HG03175 (cell line): ENCODE data around the gene TMOD4.

Experiments used
- ATAC-seq: cut with Tn5 transposase; IDR thresholded peaks from one replicate; pipeline ENCODE4 v1.9.1; 2021; ENCODE audit warnings: mild to moderate bottlenecking, moderate library complexity; ENCODE audit not compliant: unreplicated experiment

TMOD4 gene

DNA sequence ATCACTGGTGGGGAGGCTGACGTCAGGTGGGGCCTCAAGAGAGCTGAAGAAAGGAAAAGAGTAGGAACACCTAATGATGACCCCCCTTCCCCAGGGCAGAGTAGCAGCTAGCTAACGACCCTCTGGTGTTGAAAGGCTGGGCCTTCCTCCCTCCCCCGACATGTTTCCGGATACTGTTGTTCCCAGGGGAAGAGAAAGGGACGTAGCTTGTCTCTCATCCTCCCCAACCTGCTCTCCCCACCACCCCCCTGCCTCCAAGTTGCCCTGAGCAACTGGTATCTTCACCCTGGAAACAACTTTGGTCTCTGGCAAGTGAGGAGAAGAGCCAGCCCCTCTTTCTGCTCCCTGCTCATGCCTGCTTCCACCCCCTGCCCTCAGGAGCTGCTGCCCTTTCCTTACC is 31.8 kb downstream of the TMOD4 start:
- no peak for ATAC-seq

DNA sequence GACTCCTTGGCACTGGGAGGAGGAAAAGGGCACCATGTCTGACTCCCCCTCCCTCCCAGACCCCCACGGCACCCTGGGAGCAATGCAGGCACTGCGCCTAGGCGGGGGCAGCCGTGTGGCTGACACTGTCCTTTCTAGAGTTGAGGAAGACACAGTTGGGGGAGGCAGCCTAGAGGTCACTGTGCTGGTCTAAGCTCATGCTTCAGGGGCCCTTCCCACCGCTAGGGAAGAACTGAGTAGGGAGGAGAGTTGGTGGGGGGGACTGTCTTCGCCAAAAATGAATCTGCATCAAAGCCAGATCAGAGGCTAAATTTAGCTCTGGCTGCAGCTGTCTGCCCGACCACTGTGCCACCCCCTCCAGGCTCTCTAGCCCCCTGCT is 32.7 kb downstream of the TMOD4 start:
- ATAC-seq, result no peak

DNA sequence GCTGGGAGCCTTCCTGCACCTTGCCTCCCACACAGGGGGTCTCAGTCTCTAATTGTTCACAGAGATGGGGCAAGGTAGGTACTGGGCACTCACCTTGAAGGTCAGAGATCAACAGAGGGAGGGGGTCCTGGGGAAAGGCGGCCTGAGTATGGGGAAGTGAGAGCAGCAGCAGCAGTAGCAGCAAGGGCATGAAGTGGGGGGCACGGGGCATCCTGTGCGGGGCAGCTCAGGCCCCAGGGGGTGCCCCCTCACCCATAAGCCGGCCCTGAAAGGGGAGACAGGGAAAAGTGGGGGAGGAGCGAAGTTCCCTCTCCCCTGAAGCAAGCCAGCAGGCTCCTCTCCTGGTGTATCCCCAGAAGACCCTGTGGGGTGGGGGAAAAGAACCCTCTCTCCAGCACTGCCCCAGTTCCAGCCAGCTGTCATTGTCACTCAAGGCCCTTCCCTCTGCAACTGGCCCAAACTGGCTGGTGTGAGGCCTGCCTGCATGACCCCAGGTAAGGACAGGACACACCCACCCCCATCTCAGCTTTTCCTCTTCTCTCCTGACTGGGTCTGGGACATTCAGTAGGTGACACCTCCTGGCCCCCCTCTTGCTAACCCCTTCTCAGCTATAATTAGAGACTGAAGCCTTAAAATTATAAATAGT is 33.2 kb downstream of the TMOD4 start:
- no peak for ATAC-seq

DNA sequence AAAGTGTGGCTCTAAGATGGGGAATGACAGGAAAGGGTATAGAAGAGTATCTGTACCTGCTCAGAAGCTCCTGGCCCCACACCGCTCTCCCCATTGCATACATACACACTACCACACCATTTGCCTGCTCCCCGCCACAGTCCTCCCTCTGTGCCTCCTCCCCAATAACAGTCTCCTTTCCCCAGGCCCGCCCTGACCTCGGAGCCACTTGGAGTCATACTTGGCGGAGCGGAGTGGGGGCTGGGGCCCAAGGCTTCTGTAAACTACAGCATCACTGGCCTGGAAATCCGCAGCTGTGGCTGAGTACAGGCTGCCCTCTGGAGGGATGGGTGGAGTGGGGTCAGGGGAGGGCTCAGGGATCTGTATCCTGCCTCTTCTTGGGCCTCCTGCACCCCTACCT is 38.0 kb downstream of the TMOD4 start:
- ATAC-seq, result no peak

DNA sequence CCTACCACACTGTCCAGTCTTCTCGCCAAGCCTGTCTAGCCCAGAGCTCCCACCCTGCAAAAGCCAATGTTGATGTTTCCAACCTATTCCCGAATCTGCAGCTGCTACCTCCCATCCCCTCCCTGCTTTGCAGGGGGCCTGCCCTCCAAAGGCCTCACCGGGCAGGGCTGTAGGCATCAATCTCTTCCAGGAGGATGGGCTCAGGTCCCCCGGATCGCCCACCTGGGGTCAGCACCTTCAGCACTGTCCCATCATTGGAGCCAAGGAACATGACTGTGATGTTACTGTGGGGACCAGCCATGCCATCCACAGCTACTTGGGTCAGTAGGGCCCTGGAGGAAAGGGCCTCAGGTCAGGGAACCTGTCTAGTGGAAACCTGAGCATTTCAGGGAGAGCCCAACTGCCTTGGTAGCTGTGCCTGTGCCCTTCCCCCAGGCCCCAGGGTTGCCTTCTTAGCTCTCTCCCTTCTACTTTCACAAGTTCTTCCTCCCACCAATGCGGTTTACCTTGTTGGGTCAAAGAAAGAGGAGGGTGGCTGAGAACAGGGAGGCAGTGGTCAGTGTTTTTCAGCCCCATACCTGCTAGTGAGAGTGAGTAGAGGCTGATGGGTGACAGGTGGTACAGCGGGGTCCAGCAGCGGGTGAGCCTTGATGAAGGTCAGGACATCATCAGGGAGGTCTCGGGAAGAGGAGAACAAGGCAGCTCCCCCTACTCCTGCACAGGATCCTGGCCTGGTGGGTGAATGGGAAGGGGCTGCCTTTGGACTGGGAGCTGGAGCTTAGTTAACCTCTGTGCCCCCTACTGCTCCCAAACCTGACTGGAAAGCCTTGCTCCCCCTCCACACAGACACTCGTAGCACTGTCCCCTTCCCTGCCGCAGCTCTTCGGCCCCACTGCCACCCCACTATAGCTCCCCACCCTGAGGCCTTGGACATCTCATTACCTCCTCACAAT is 40.1 kb downstream of the TMOD4 start:
- no peak for ATAC-seq

DNA sequence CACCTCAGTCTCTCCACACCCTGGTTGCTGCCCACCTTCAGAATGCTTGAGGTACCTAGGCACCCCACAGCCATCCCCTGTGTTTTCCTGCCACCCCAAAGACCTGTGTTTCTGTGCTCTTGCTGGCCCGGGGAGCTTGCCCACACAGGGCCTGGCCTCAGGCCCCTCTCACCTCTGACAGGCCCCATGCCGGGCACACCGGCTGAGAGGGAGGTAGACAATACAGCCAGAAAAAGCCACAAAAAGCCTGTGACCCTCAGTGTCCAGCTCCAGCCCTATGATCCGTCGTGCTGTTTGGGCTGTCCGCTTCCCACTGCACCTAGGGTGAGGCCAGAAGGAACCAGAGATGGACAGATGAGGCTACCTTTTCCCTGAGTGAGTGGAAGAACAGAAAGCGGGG is 40.8 kb downstream of the TMOD4 start:
- no peak for ATAC-seq

DNA sequence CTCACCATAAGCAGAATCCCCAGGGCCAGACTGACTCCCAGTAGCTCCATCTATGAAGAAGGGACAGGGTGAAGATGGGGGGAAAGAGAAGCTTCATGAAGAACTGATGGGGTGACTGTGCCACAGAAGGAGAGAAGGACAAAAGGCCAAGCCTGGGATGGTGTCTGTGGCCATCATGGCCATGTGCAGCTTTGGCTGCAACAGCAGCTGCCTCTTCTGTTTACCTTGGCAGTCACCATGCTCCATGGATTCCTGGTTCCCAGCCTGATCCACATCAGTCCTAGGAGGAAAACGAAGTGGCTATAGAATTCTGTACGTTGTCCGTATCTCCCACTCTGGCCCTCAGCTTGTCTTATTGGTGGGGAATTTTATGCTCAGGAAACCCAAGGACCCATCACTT is 41.4 kb downstream of the TMOD4 start:
- ATAC-seq, result no peak

DNA sequence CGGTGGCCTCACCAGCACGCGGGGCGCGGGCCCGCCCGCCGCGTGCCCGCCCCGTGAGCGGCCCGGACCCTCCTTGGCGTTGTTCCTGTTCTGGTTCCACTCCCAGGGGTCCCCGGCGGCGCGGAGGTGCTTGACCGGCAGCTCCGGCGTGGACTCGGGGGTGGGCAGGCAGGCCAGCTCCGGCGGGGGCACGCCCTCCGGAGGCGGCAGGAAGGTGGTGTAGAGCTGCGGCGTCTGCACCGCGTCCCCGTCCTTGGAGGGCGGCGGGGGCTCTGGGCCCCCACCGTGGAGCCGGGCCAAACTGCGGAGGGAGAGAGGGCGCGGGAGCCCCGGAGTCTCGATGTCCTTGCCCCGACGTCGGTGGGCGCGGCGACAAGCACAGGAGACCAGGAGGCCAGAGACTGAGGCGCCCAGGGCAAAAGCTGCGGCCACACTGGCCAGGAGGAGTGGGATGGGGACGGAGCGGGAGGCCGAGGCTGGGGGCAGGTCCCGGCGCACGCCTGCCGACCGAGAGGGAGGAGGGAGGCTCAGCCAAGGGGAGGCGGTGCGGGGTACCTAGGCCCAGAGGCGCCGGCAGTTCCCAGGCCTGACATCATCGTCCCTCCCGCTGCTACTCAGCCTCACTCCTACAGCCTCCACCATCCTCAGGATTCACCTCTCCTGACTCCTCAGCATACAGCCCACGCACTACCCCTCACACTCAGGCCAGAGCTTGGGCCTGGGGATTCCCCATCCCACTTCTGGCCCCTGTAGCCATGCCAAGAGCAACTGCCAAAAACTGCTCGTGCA is 42.6 kb downstream of the TMOD4 start:
- ATAC-seq, result no peak

DNA sequence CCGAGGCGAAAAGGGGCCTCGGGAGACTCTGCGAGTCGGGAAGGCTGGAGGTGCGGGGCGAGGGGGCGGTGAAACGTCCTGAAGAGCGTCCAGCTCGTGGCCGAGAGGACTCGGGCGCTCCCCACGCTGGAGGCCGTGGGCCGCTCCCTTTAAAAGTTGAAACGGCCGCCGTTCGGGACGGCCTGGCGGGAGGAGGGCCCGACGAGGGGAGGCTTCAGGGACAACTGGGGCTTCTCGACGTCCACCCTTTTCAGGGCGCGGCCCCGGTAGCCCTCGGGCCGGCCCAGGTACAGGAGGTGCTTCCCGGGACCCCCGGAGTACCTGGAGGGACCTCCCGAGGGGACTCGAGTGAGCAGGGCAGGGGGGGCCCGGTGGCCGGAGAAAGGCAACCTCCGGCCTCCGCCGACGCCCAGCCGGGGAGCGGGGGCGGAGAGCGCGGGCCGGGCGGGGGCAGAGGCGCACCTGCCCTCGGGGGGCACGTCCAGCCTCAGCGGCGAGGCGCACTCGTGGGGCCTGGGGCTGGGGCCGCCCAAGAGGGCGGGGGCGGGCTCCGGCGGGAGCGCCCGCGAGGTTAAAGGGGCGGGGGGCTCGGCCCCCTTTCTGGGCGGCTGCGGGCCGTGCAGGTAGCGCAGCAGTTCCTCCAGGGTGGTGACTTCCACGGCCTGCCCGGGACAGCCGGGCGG is 43.3 kb downstream of the TMOD4 start:
- ATAC-seq, result no peak

DNA sequence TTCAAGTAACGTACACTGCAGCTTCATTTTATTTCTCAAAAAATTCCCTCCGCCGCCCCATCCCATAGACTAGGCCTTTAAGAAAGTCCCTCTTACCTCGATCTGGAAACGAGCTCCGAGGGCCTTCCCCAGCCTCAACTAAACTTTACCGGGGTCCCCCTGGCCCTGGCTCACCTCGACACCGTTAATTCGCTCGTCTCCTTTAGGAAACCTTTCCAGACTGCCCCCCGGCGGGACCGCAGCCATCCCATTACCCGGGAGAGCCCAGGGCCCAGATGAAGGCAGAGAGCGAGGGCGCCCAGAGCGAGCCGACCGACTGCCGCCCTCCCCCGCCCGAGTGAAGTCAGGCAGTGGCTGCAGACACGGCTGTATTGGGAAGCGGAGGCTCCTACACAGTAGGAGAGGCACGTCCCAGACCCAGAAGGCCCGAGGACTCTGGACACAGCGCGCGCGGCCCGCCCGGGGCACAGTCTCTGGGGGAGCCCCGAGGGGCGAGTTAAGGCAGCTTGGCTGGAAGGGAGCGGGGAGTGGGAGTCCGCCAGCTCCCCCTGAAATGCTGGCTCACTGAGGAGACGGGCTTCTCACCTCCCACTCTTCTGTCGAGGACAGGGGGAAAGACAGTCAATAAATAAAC is 44.0 kb downstream of the TMOD4 start:
- no peak for ATAC-seq

DNA sequence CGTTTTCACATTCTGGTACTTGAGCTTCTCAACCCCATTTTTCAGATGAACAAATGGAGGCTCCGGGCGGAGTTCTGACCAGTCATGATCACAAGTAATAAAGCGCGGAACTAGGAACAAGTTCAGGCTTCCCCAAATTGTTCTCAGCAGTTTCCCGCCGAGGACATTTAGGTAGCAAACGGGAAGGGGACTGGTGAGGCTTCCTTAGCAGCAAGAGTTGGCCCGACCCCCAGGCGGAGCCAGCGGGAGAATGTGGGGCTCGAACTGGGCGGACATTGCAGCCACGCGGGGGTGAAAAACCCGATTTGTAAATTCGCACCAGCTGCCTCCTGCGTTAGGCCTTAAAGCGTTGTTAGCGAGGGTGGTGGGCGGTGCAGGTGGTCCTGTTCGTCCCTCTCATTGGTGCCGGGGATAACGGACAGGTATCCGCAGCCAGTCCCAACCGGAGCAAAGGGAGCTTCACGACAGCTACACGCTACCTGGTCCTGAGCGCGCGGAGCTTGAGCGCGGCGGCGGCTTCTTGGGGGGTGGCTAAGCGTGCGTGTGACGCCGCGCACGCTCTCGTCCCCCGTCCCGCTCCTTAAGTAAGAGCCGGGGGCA is 44.7 kb downstream of the TMOD4 start:
- peak; percentile 89 for ATAC-seq

DNA sequence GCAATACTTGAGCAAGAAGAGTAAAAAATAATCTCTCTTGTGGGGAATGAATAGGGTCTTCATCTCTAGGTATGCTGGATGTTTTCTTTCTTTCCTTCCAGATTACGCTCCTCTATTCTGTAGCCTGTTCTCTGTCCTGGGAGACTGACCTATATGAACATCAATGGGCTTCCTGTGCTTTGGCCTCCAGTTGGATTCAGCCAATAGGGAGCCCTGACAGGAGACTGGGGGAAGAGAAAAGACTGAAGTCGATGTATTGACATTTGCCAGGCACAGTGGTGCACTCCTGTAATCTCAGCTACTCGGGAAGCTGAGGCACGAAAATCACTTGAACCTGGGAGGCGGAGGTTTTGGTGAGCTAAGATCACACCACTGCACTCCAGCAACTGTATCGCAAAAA is 47.0 kb downstream of the TMOD4 start:
- no peak for ATAC-seq

DNA sequence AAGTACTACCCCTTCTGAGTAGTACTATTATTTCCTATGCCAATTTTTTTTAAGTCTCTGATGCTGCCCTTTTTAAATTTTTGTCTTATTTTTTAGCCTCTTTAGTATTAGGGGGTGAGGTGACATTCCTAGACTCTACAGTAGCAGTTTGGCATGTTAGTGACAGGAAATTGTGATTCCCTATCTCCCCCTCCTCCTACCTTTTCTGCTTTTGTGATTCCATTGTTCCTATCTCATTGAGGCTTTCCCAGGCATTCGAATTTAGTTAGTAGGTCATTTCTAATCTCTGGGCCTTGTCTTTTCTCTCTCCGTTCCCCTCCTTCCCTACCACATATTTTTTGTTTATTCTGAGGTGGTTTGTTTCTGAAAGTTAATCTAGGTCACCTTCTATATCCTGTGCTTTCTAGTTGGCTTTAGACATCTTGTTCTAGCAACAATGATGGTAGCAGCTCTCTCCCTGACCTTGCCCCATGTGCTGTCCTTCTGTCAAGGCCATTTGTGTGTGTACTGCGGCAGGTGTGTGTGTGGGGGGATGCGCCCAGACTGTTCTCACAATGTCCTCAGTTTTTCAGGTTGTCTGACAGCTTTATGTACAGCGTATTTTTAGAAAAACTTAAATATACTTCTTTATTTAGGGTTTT is 50.9 kb downstream of the TMOD4 start:
- ATAC-seq, result no peak
